HG03108 (cell line): Measurements from ENCODE around the gene FGF2.
"Not testable (repeated sequence)": the region's sequence is repeated elsewhere in the genome, so short reads cannot be mapped to it uniquely, and the experiment has no call there.

Experiments used
- ATAC-seq: cut with Tn5 transposase; IDR thresholded peaks from one replicate; pipeline ENCODE4 v1.9.1; 2021; ENCODE audit warnings: moderate library complexity; ENCODE audit not compliant: unreplicated experiment

Gene FGF2

GRCh38 chr4:122826553-122827257 lies at the start of gene FGF2:
Gene FGF2 (plus strand): TSS chr4:122826831. CDS start chr4:122827175, 344 bp downstream.
- ATAC-seq: peak; percentile 12

- no peak for ATAC-seq
Measured at GRCh38 chr4:122776916-122777315, 49.7 kb upstream of the FGF2 start.

- no peak for ATAC-seq
Measured at GRCh38 chr4:122777846-122778673, 48.6 kb upstream of the FGF2 start.

GRCh38 chr4:122781486-122781885 lies 45.1 kb upstream of the FGF2 start:
- ATAC-seq: no peak

- no peak for ATAC-seq
Measured at GRCh38 chr4:122783301-122784215, 43.1 kb upstream of the FGF2 start.

GRCh38 chr4:122784261-122784660 lies 42.4 kb upstream of the FGF2 start:
- no peak for ATAC-seq

- ATAC-seq: no peak
Measured at GRCh38 chr4:122785099-122785498, 41.5 kb upstream of the FGF2 start.

GRCh38 chr4:122786296-122786695 lies 40.3 kb upstream of the FGF2 start:
- not testable (repeated sequence) for ATAC-seq

GRCh38 chr4:122786920-122787319 lies 39.7 kb upstream of the FGF2 start:
- not testable (repeated sequence) for ATAC-seq

GRCh38 chr4:122787940-122788339 lies 38.7 kb upstream of the FGF2 start:
- ATAC-seq: no peak

GRCh38 chr4:122788935-122789334 lies 37.7 kb upstream of the FGF2 start:
- ATAC-seq: no peak

GRCh38 chr4:122793811-122794210 lies 32.8 kb upstream of the FGF2 start:
- ATAC-seq: no peak

GRCh38 chr4:122796801-122797404 lies 29.7 kb upstream of the FGF2 start:
- no peak for ATAC-seq

- no peak for ATAC-seq
Measured at GRCh38 chr4:122797405-122798094, 29.1 kb upstream of the FGF2 start.

- ATAC-seq: no peak
Measured at GRCh38 chr4:122798101-122798500, 28.5 kb upstream of the FGF2 start.

- no peak for ATAC-seq
Measured at GRCh38 chr4:122798917-122799316, 27.7 kb upstream of the FGF2 start.

GRCh38 chr4:122803788-122804208 lies 22.8 kb upstream of the FGF2 start:
- ATAC-seq: no peak

- ATAC-seq: no peak
Measured at GRCh38 chr4:122806981-122807679, 19.5 kb upstream of the FGF2 start.

GRCh38 chr4:122810669-122811068 lies 16.0 kb upstream of the FGF2 start:
- no peak for ATAC-seq
